Keratinocyte (primary cell): ENCODE data around the gene CNTNAP2. TPM values are rescaled to one million over a fixed set of nuclear protein-coding genes. Genes with fewer than 3 reads are reported as not detected.

Source experiments
- DNase-seq: peaks from one replicate; pipeline ENCODE4 v3.0.0-alpha.2; 2011; ENCODE audit warnings: low read depth, missing footprints, low spot score
- FAIRE-seq: peaks from 2 replicates; lab custom pipeline; 2011; peaks lifted over from hg19 to GRCh38; lab: Jason Lieb, UNC
- H2AFZ ChIP-seq: 2 replicates; pipeline ENCODE4 v1.6.0; 2012; ENCODE audit warnings: low read length, control low read depth, inconsistent platforms; ENCODE audit not compliant: control insufficient read depth
- H3K27ac ChIP-seq: 2 replicates; pipeline ENCODE4 v1.5.1; 2011; ENCODE audit warnings: low read length; ENCODE audit not compliant: control insufficient read depth, insufficient read depth
- H3K27me3 ChIP-seq: 3 replicates; pipeline ENCODE4 v1.6.0; 2011; ENCODE audit warnings: low read length; ENCODE audit not compliant: control insufficient read depth, insufficient read depth; ENCODE audit errors: extremely low read depth
- H3K36me3 ChIP-seq, 2 experiments: 2 replicates in 1 of 2; 3 replicates in 1 of 2; pipeline ENCODE4 v1.5.1; 2011; ENCODE audit warnings: low read length in 2 of 2, mild to moderate bottlenecking in 1 of 2; ENCODE audit not compliant: control insufficient read depth in 2 of 2, insufficient read depth in 2 of 2; ENCODE audit errors: extremely low read depth in 1 of 2
- H3K4me1 ChIP-seq: 3 replicates; pipeline ENCODE4 v1.5.1; 2011; ENCODE audit warnings: low read length; ENCODE audit not compliant: control insufficient read depth, insufficient read depth; ENCODE audit errors: extremely low read depth
- H3K4me2 ChIP-seq: 3 replicates; pipeline ENCODE4 v1.6.0; 2011; ENCODE audit warnings: low read depth, low read length; ENCODE audit not compliant: control insufficient read depth, insufficient read depth; ENCODE audit errors: extremely low read depth
- H3K4me3 ChIP-seq, 3 experiments: fragments of 200-600 bp in 1 of 3; sonication (generic) in 1 of 3; 2 replicates in 2 of 3; 3 replicates in 1 of 3; pipeline ENCODE4 v1.5.1; 2011 to 2016; ENCODE audit warnings: low read length in 3 of 3, mild to moderate bottlenecking in 3 of 3, control low read depth in 2 of 3, inconsistent platforms in 1 of 3, low read depth in 1 of 3, mixed read lengths in 1 of 3, mixed run types in 1 of 3, moderate library complexity in 1 of 3; ENCODE audit not compliant: control insufficient read depth in 2 of 3, insufficient read depth in 2 of 3; ENCODE audit errors: extremely low read depth in 1 of 3
- H3K79me2 ChIP-seq: 2 replicates; pipeline ENCODE4 v1.6.0; 2012; ENCODE audit warnings: low read length; ENCODE audit not compliant: control insufficient read depth, insufficient read depth
- H3K9ac ChIP-seq: 3 replicates; pipeline ENCODE4 v1.6.0; 2011; ENCODE audit warnings: low read length; ENCODE audit not compliant: control insufficient read depth, insufficient read depth; ENCODE audit errors: extremely low read depth
- H3K9me1 ChIP-seq: 3 replicates; pipeline ENCODE4 v1.6.0; 2011; ENCODE audit warnings: low read length; ENCODE audit not compliant: control insufficient read depth, insufficient read depth; ENCODE audit errors: extremely low read depth
- H3K9me3 ChIP-seq: 2 replicates; pipeline ENCODE4 v1.5.1; 2012; ENCODE audit warnings: low read depth, low read length; ENCODE audit not compliant: control insufficient read depth
- H4K20me1 ChIP-seq: 3 replicates; pipeline ENCODE4 v1.6.0; 2011; ENCODE audit warnings: low read length; ENCODE audit not compliant: control insufficient read depth, insufficient read depth; ENCODE audit errors: extremely low read depth
- CTCF ChIP-seq, 3 experiments: IDR thresholded peaks in 1 of 3; conservative IDR thresholded peaks in 1 of 3; optimal IDR thresholded peaks in 1 of 3; 2 replicates in 2 of 3; 3 replicates in 1 of 3; pipeline versions ENCODE3 to v1.5.1; 2011; ENCODE audit warnings: low read length in 3 of 3, mild to moderate bottlenecking in 3 of 3, moderate library complexity in 2 of 3, control low read depth in 1 of 3, inconsistent platforms in 1 of 3; ENCODE audit not compliant: insufficient read depth in 2 of 3; ENCODE audit errors: extremely low read depth in 1 of 3
- EZH2 ChIP-seq: IDR thresholded peaks from one replicate; pipeline ENCODE4 v1.6.1; 2012; ENCODE audit warnings: inconsistent platforms, mild to moderate bottlenecking, low read length, moderate library complexity
- dilution Hi-C: fragments of 300-500 bp; cut with MboI; formaldehyde crosslinking; loops from one replicate; pipeline ENCODE4 v1.7.0; 2020; ENCODE audit warnings: low sequenced_read_pairs; ENCODE audit not compliant: extremely low pct_ligation_motif_present
- polyA plus RNA-seq, 5 experiments: library from polyadenylated mRNA; depleted of rRNA in 3 of 5; stranded (reverse) in 3 of 5; stranded (forward) in 1 of 5; unstranded in 1 of 5; fragments of >200 nt; gene quantifications; 1 replicate in 1 of 5; 2 replicates in 3 of 5; 3 replicates in 1 of 5; pipeline versions ENCODE4 v1.2.1 to v1.2.3, GENCODE V29; 2011 to 2012; ENCODE audit warnings: missing spikeins in 2 of 5, low read depth in 1 of 5, low replicate concordance in 1 of 5

The CNTNAP2 gene
- polyA plus RNA-seq, 1 donor (not counting 4 experiments of a cell fraction or from before 2014, with no cell fraction given) = 1.4 TPM

GRCh38 chr7:148336411-148336810, 2219.8 kb downstream of the CNTNAP2 start:
- Histone ChIP-seq H3K79me2 (no peaks in the 10 kb centered on the region), H3K4me3 (no peak overlapping the region), H2AFZ (no peak overlapping the region), H3K4me1 (peaks cover 71% of the 10 kb centered on the region), H3K27me3 (peaks cover 5% of the 10 kb centered on the region), H4K20me1 (no peaks in the 10 kb centered on the region), H3K9me1 (no peaks in the 10 kb centered on the region), H3K27ac (peak overlapping the region; percentile 57), H3K9me3 (peaks cover 1% of the 10 kb centered on the region), H3K9ac (no peak overlapping the region), H3K4me2 (peak overlapping the region; percentile 75), H3K36me3 (no peaks in the 10 kb centered on the region)
- DNase-seq (no peak), FAIRE-seq (no peak)
- dilution Hi-C loops = no loop called here
- TF ChIP-seq CTCF (optimal IDR thresholded peaks at IDR 0.05 in 1 of 3, IDR thresholded peaks at IDR 0.05 in 1 of 3, conservative IDR thresholded peaks at IDR 0.05 in 1 of 3; ENCODE audit: extremely low read depth in 1 of 3, insufficient read depth in 2 of 3, low read length in 3 of 3) = no peak
- no peak for TF ChIP-seq EZH2

- Histone ChIP-seq H3K4me3 (no peak overlapping the region), H3K27me3 (peaks cover 7% of the 10 kb centered on the region), H4K20me1 (no peaks in the 10 kb centered on the region), H3K4me1 (peaks cover 63% of the 10 kb centered on the region), H3K36me3 (no peaks in the 10 kb centered on the region), H2AFZ (peak overlapping the region; percentile 72), H3K4me2 (peak overlapping the region; percentile 75), H3K9me1 (no peaks in the 10 kb centered on the region), H3K9ac (peak overlapping the region; percentile 38), H3K27ac (peak overlapping the region; percentile 57), H3K79me2 (no peaks in the 10 kb centered on the region), H3K9me3 (no peaks in the 10 kb centered on the region)
- FAIRE-seq (peak; percentile 73), DNase-seq (no peak)
- TF ChIP-seq CTCF (optimal IDR thresholded peaks at IDR 0.05 in 1 of 3, IDR thresholded peaks at IDR 0.05 in 1 of 3, conservative IDR thresholded peaks at IDR 0.05 in 1 of 3; ENCODE audit: extremely low read depth in 1 of 3, insufficient read depth in 2 of 3, low read length in 3 of 3) (no peak), EZH2 (no peak)
- dilution Hi-C loops = no loop called here
Measured at GRCh38 chr7:148337246-148337965, 2220.8 kb downstream of the CNTNAP2 start.
